ENCODE data around the gene RFX1.
"Not testable (repeated sequence)": the region's sequence is repeated elsewhere in the genome, so short reads cannot be mapped to it uniquely, and the experiment has no call there.

RFX1 gene

GRCh38 chr19:13934785-13935109 is 71.4 kb downstream of the RFX1 start:
- no peak for DNase-seq (ENCODE audit: low spot score)

GRCh38 chr19:13932911-13933393 is 73.2 kb downstream of the RFX1 start:
- no peak for DNase-seq (ENCODE audit: low spot score)

- no peak for DNase-seq (ENCODE audit: low spot score)
These were observed 73.9 kb downstream of the RFX1 start for GRCh38 chr19:13932149-13932637.

- no peak for DNase-seq (ENCODE audit: low spot score)
These were observed 74.5 kb downstream of the RFX1 start for GRCh38 chr19:13931391-13932148.

GRCh38 chr19:13930402-13930801 is 75.7 kb downstream of the RFX1 start:
- DNase-seq (ENCODE audit: low spot score) = no peak

- no peak for DNase-seq (ENCODE audit: low spot score)
These were observed 76.2 kb downstream of the RFX1 start for GRCh38 chr19:13929956-13930355.

GRCh38 chr19:13929340-13929739 is 76.8 kb downstream of the RFX1 start:
- no peak for DNase-seq (ENCODE audit: low spot score)

- DNase-seq (ENCODE audit: low spot score) = no peak
These were observed 79.4 kb downstream of the RFX1 start for GRCh38 chr19:13926715-13927114.

- no peak for DNase-seq (ENCODE audit: low spot score)
These were observed 80.1 kb downstream of the RFX1 start for GRCh38 chr19:13926010-13926409.

- no peak for DNase-seq (ENCODE audit: low spot score)
These were observed 82.7 kb downstream of the RFX1 start for GRCh38 chr19:13923194-13923987.

GRCh38 chr19:13922118-13922517 is 84.0 kb downstream of the RFX1 start:
- DNase-seq (ENCODE audit: low spot score) = not testable (repeated sequence)

GRCh38 chr19:13920940-13921747 is 85.0 kb downstream of the RFX1 start:
- peak; percentile 6 for DNase-seq (ENCODE audit: low spot score)

GRCh38 chr19:13920524-13920923 is 85.6 kb downstream of the RFX1 start:
- no peak for DNase-seq (ENCODE audit: low spot score)

- DNase-seq (ENCODE audit: low spot score) = no peak
These were observed 87.3 kb downstream of the RFX1 start for GRCh38 chr19:13918726-13919411.

GRCh38 chr19:13917888-13918406 is 88.2 kb downstream of the RFX1 start:
- DNase-seq (ENCODE audit: low spot score) = no peak

- DNase-seq (ENCODE audit: low spot score) = no peak
These were observed 91.3 kb downstream of the RFX1 start for GRCh38 chr19:13914777-13915176.

- DNase-seq (ENCODE audit: low spot score) = no peak
These were observed 92.8 kb downstream of the RFX1 start for GRCh38 chr19:13913352-13913751.
